GM23248 (cell line): Measurements from ENCODE around the gene RCSD1.

Source experiments
- EZH2 ChIP-seq: fragments of 200-600 bp; sonication (generic); IDR thresholded peaks from 2 replicates; pipeline ENCODE4 v1.6.1; 2018; ENCODE audit warnings: antibody characterized with exemption, mild to moderate bottlenecking; ENCODE audit not compliant: insufficient read depth, poor library complexity, severe bottlenecking
- EZH2phosphoT487 ChIP-seq: fragments of 200-600 bp; sonication (generic); IDR thresholded peaks from 2 replicates; pipeline ENCODE4 v1.6.1; 2018; ENCODE audit warnings: antibody characterized with exemption, moderate library complexity, mild to moderate bottlenecking, low read depth; ENCODE audit not compliant: insufficient read depth

DNA sequence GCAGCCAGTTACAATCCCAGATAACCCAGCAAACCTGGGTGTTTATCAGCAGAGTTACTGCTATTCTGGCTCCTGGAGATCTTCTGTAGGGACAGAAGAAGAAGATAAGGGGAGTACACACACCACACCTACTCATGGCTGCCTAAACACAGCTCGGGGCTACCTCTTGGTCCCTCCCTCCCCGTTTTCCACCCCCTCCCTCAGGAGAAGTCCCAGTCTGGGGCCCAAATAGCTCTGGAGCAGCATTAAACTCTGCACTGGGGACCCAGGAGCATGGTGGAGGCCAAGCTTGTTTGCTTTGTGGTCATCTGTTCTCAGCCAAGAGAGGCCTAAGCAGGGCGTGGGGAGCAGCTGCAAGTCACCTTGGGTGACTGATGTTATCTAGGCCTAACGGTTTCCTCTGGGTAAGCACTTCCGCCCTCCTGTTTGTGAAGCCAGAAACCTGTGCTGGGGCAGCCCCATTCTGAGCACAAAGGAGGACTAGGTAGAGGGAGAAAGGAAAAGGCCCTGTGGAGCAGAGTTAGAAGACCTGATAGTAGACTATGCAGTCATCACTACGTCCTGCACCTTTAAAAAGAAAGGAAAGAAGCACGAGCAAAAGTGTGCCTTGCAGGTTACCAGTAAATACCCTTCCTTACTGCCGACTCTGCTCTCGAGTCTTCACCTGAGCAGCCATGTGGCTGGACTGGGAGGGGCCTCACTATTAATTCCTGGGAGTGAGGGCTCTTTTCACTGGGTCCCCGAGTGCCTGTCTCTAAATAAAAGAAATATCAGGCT lies 2.0 kb upstream of the RCSD1 start:
- TF ChIP-seq EZH2 (no peak), EZH2phosphoT487 (no peak)
